Central memory CD4-positive, alpha-beta T cell (primary cell): ENCODE data around the gene SLC8B1.
"Not testable (repeated sequence)": the region's sequence is repeated elsewhere in the genome, so short reads cannot be mapped to it uniquely, and the experiment has no call there.

ENCODE experiments used
- DNase-seq: peaks from one replicate; pipeline ENCODE4 v3.0.0; 2022

Gene SLC8B1

GRCh38 chr12:113354192-113354591 lies 19.3 kb upstream of the SLC8B1 start:
- DNase-seq, result not testable (repeated sequence)

- no peak for DNase-seq
These were observed 16.2 kb upstream of the SLC8B1 start for GRCh38 chr12:113351089-113351488.

GRCh38 chr12:113348849-113349536 lies 14.1 kb upstream of the SLC8B1 start:
- no peak for DNase-seq

- DNase-seq, result no peak
These were observed 13.0 kb upstream of the SLC8B1 start for GRCh38 chr12:113347892-113348291.

- no peak for DNase-seq
These were observed 12.2 kb upstream of the SLC8B1 start for GRCh38 chr12:113347107-113347506.

GRCh38 chr12:113346353-113346752 lies 11.4 kb upstream of the SLC8B1 start:
- no peak for DNase-seq

- no peak for DNase-seq
These were observed 10.4 kb upstream of the SLC8B1 start for GRCh38 chr12:113345318-113345717.

- DNase-seq, result no peak
These were observed 6.6 kb upstream of the SLC8B1 start for GRCh38 chr12:113341535-113341934.

GRCh38 chr12:113340061-113340460 lies 5.2 kb upstream of the SLC8B1 start:
- DNase-seq, result no peak

- no peak for DNase-seq
These were observed 4.6 kb upstream of the SLC8B1 start for GRCh38 chr12:113339540-113339939.

GRCh38 chr12:113333877-113334785 lies 778 bp downstream of the SLC8B1 start:
- DNase-seq, result peak; percentile 30

GRCh38 chr12:113333418-113333750 lies 1.5 kb downstream of the SLC8B1 start:
- DNase-seq, result no peak

GRCh38 chr12:113332688-113333417 lies 2.1 kb downstream of the SLC8B1 start:
- DNase-seq, result no peak

- DNase-seq, result no peak
These were observed 4.4 kb downstream of the SLC8B1 start for GRCh38 chr12:113330505-113330904.

- DNase-seq, result no peak
These were observed 5.0 kb downstream of the SLC8B1 start for GRCh38 chr12:113329791-113330417.

GRCh38 chr12:113329022-113329790 lies 5.7 kb downstream of the SLC8B1 start:
- DNase-seq, result no peak

GRCh38 chr12:113328368-113328889 lies 6.5 kb downstream of the SLC8B1 start:
- no peak for DNase-seq

GRCh38 chr12:113326775-113327395 lies 8.0 kb downstream of the SLC8B1 start:
- DNase-seq, result no peak

- DNase-seq, result no peak
These were observed 9.0 kb downstream of the SLC8B1 start for GRCh38 chr12:113325916-113326315.

- DNase-seq, result no peak
These were observed 12.6 kb downstream of the SLC8B1 start for GRCh38 chr12:113322343-113322742.

- DNase-seq, result no peak
These were observed 14.5 kb downstream of the SLC8B1 start for GRCh38 chr12:113320401-113320800.
